NCI-H2196 treated with DMSO at 0.1 percent for 48 hours (cell line): ENCODE data around the gene ATN1.
"Not testable (repeated sequence)": the region's sequence is repeated elsewhere in the genome, so short reads cannot be mapped to it uniquely, and the experiment has no call there.

ENCODE experiments used
- DNase-seq: peaks from one replicate; lab custom pipeline; 2025; ENCODE audit not compliant: unreplicated experiment; lab: John Stamatoyannopoulos, UW

Gene ATN1

GRCh38 chr12:6927379-6928021 lies at the start of gene ATN1:
TSS of gene ATN1 (plus strand) at chr12:6927959. CDS start at chr12:6934002, 6,043 bp downstream.
- peak; percentile 12 for DNase-seq

GRCh38 chr12:6879824-6880223 lies 47.9 kb upstream of the ATN1 start:
- not testable (repeated sequence) for DNase-seq

- DNase-seq = no peak
Observed at GRCh38 chr12:6883252-6883651, 44.5 kb upstream of the ATN1 start.

- DNase-seq = no peak
Observed at GRCh38 chr12:6883683-6884082, 44.1 kb upstream of the ATN1 start.

GRCh38 chr12:6884539-6884938 lies 43.2 kb upstream of the ATN1 start:
- DNase-seq = no peak

GRCh38 chr12:6886206-6886999 lies 41.4 kb upstream of the ATN1 start:
- not testable (repeated sequence) for DNase-seq

- no peak for DNase-seq
Observed at GRCh38 chr12:6887460-6887859, 40.3 kb upstream of the ATN1 start.

GRCh38 chr12:6888360-6888759 lies 39.4 kb upstream of the ATN1 start:
- DNase-seq = no peak

- DNase-seq = not testable (repeated sequence)
Observed at GRCh38 chr12:6888794-6889193, 39.0 kb upstream of the ATN1 start.

- DNase-seq = not testable (repeated sequence)
Observed at GRCh38 chr12:6889775-6890573, 37.8 kb upstream of the ATN1 start.

- peak; percentile 55 for DNase-seq
Observed at GRCh38 chr12:6890789-6891645, 36.7 kb upstream of the ATN1 start.

- DNase-seq = no peak
Observed at GRCh38 chr12:6891646-6892001, 36.1 kb upstream of the ATN1 start.

- DNase-seq = not testable (repeated sequence)
Observed at GRCh38 chr12:6892683-6893082, 35.1 kb upstream of the ATN1 start.

GRCh38 chr12:6894321-6894720 lies 33.4 kb upstream of the ATN1 start:
- no peak for DNase-seq

- DNase-seq = no peak
Observed at GRCh38 chr12:6896846-6897435, 30.8 kb upstream of the ATN1 start.

- DNase-seq = no peak
Observed at GRCh38 chr12:6899427-6899826, 28.3 kb upstream of the ATN1 start.

GRCh38 chr12:6899837-6900519 lies 27.8 kb upstream of the ATN1 start:
- peak; percentile 38 for DNase-seq

GRCh38 chr12:6902448-6902847 lies 25.3 kb upstream of the ATN1 start:
- DNase-seq = no peak

- DNase-seq = no peak
Observed at GRCh38 chr12:6903722-6904121, 24.0 kb upstream of the ATN1 start.
